ENCODE results near the gene CHST15. TPM values are rescaled to one million over a fixed set of nuclear protein-coding genes. Genes with fewer than 3 reads are reported as not detected.

The CHST15 gene
- total RNA-seq, 1 experiment from 2014 or later, result 26.7 TPM

DNA sequence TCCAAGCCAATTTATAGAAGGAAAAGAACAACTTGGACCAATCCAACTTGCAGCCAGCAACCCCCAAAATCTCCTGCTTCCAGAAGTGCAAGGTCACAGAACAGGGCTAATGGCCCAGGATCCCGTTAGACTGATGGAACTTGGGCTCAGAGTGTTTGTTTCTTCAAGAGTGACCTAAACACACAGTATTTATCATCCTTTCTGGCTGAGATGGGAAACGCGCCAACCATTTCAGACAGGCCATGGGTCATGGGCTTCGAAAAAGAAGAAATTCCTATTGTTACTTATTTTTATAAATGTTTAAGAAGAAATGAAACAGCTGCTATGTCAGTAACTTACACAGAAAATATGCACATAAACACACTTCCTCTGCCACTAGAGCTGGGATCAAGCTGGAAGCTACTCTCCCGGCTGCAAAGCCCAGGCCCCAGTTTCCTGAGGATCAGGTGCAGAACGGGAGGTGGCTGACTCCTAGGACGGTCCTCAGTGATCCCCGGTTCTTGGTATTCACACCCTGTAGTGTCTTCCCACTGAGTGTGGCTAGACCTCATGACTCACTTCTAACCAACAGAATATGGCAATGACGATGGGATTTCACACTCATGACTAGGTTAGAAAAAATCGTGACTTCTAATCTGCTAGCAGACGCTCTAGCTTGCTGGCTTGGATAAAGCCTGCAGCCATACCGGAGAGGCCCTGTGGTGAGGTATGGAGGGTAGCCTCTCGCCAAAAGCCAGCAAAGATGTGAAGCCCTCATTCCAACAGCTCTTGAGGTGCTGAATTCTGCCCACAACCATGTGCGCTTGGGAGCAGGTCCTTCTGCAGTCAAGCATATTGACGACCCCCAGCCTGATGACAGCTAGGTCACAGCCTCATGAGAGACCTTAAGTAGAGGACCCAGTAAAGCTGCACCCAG, 60.2 kb downstream of the CHST15 start:
- no peaks in the 10 kb centered on the region for H3K36me3 ChIP-seq (ENCODE audit: control insufficient read depth, insufficient read depth, low read length)
- intact Hi-C loops (cut with micrococcal nuclease; ENCODE audit: unreplicated experiment), result no loop called here
- DNase-seq, result no peak
- ChIA-PET POLR2A (no interaction called here), CTCF (no interaction called here)
- H3K4me1 ChIP-seq, result peaks cover 4% of the 10 kb centered on the region; the same call in 1 of the 2 replicates
- TF ChIP-seq, protein P1, sequence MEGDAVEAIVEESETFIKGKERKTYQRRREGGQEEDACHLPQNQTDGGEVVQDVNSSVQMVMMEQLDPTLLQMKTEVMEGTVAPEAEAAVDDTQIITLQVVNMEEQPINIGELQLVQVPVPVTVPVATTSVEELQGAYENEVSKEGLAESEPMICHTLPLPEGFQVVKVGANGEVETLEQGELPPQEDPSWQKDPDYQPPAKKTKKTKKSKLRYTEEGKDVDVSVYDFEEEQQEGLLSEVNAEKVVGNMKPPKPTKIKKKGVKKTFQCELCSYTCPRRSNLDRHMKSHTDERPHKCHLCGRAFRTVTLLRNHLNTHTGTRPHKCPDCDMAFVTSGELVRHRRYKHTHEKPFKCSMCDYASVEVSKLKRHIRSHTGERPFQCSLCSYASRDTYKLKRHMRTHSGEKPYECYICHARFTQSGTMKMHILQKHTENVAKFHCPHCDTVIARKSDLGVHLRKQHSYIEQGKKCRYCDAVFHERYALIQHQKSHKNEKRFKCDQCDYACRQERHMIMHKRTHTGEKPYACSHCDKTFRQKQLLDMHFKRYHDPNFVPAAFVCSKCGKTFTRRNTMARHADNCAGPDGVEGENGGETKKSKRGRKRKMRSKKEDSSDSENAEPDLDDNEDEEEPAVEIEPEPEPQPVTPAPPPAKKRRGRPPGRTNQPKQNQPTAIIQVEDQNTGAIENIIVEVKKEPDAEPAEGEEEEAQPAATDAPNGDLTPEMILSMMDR (IDR thresholded peaks at IDR 0.05; ENCODE audit: insufficient read depth in 1 of 2, low read depth in 1 of 2, low read length in 1 of 2, severe bottlenecking in 1 of 2, unreplicated experiment in 1 of 2), result no peak
- BruUV-seq (replicated peaks), result no TSS peak
- Mint-ChIP-seq H3K27me3 (ENCODE audit: insufficient read depth, unreplicated experiment) (peaks cover 2% of the 10 kb centered on the region), H3K27ac (ENCODE audit: unreplicated experiment) (no peak overlapping the region), H3K36me3 (ENCODE audit: insufficient read depth, unreplicated experiment) (peaks cover 4% of the 10 kb centered on the region), H3K4me3 (ENCODE audit: unreplicated experiment) (no peak overlapping the region), H3K9me3 (ENCODE audit: unreplicated experiment) (no peaks in the 10 kb centered on the region), H3K4me1 (ENCODE audit: low read depth, unreplicated experiment) (peaks cover 7% of the 10 kb centered on the region)
- no peaks in the 10 kb centered on the region for H3K27me3 ChIP-seq (replicated peaks; ENCODE audit: control insufficient read depth, insufficient read depth, low read length)
- H3K4me3 ChIP-seq (ENCODE audit: low read depth, low read length), result no peak overlapping the region
- H3K9me3 ChIP-seq, result no peaks in the 10 kb centered on the region

DNA sequence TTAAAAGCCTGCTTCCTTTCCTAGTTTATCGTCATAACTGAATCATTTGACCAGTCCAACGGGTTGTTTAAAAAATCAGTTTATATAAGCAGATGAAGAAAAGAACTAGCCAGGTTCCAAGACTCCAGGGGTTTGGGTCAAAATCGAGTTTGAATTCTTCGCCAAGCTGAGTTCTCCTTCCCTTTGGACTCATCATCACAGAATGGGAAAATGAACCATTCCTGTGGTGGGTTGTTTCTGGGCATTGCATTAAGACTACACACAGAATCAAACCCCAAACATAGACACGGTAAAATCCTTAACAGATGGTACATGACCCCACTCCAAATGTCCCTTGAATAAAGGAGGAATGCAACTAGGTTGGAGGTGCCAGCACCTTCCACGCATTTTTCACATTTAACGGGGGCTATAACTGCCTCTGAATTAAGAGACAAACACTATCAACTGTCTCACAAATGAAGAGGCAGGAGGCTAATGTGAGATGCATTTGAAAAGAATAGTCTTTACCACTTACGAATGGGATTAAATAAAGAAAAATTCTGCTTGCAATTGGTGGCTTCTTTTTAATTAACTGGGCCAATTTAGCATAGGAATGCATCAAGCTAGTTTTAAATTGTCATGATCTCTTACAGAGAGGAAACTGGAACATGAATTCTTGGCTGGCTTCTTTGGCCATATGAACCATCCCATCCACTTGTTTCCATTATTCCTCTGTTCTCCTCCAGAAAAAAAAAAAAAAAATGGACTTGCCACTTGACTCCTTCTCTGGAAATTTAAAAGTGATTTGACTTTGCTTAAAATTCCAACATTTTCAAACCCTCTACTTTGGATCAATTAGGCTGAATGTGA, 61.1 kb downstream of the CHST15 start:
- DNase-seq, result no peak
- H3K4me1 ChIP-seq, result peaks cover 4% of the 10 kb centered on the region; the same call in 1 of the 2 replicates
- H3K27ac Mint-ChIP-seq (ENCODE audit: unreplicated experiment), result no peak overlapping the region
- peaks cover 2% of the 10 kb centered on the region for H3K27me3 Mint-ChIP-seq (ENCODE audit: insufficient read depth, unreplicated experiment)
- ChIA-PET CTCF (no interaction called here), POLR2A (no interaction called here)
- no peak overlapping the region for H3K4me3 ChIP-seq (ENCODE audit: low read depth, low read length)
- H3K27me3 ChIP-seq (replicated peaks; ENCODE audit: control insufficient read depth, insufficient read depth, low read length), result no peaks in the 10 kb centered on the region
- no peaks in the 10 kb centered on the region for H3K9me3 ChIP-seq
- TF ChIP-seq, protein P1 (IDR thresholded peaks at IDR 0.05; ENCODE audit: insufficient read depth in 1 of 2, low read depth in 1 of 2, low read length in 1 of 2, severe bottlenecking in 1 of 2, unreplicated experiment in 1 of 2), result no peak
- BruUV-seq (replicated peaks), result no TSS peak
- peaks cover 4% of the 10 kb centered on the region for H3K36me3 Mint-ChIP-seq (ENCODE audit: insufficient read depth, unreplicated experiment)
- no peaks in the 10 kb centered on the region for H3K36me3 ChIP-seq (ENCODE audit: control insufficient read depth, insufficient read depth, low read length)
- H3K4me1 Mint-ChIP-seq (ENCODE audit: low read depth, unreplicated experiment), result peaks cover 7% of the 10 kb centered on the region
- intact Hi-C loops (cut with micrococcal nuclease; ENCODE audit: unreplicated experiment), result no loop called here
- H3K9me3 Mint-ChIP-seq (ENCODE audit: unreplicated experiment), result no peaks in the 10 kb centered on the region
- no peak overlapping the region for H3K4me3 Mint-ChIP-seq (ENCODE audit: unreplicated experiment)

DNA sequence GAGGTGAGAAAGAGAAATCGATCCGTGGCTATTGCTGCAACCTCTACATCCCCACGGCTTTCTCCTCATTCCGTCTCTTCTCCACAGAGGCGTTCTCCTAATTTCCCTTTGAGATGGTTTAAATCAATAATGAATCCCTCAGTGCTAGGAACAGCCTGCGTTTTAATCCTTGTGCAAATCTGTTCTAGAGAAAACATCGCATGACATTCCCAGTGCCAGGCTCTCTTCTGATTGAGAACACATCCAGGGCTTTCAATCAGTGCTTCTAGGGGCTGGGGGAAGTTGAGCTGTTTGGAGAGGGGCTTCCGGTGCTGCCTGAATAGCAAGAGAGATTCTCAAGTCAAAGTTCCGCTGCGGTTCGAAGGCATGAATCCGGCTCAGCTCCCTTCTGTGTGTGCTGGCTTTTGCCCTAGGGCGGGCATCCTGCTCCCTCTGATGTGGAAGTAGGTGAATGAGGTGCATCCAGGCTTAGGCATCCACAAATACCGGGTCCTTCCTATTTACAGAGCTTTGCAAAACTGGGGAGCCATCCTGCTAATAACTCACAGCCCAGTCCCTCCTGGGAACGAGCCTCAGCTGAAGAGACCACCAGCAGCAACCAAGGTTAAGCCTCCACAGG, 62.8 kb downstream of the CHST15 start:
- peaks cover 3% of the 10 kb centered on the region for H3K4me1 Mint-ChIP-seq (ENCODE audit: low read depth, unreplicated experiment)
- Histone ChIP-seq H3K4me1 (no peaks in the 10 kb centered on the region; the same call in 1 of the 2 replicates), H3K4me3 (ENCODE audit: low read depth, low read length) (no peak overlapping the region), H3K9me3 (no peaks in the 10 kb centered on the region), H3K36me3 (ENCODE audit: control insufficient read depth, insufficient read depth, low read length) (no peaks in the 10 kb centered on the region), H3K27me3 (replicated peaks; ENCODE audit: control insufficient read depth, insufficient read depth, low read length) (no peaks in the 10 kb centered on the region)
- intact Hi-C loops (cut with micrococcal nuclease; ENCODE audit: unreplicated experiment), result no loop called here
- no peaks in the 10 kb centered on the region for H3K9me3 Mint-ChIP-seq (ENCODE audit: unreplicated experiment)
- TF ChIP-seq, protein P1 (IDR thresholded peaks at IDR 0.05; ENCODE audit: insufficient read depth in 1 of 2, low read depth in 1 of 2, low read length in 1 of 2, severe bottlenecking in 1 of 2, unreplicated experiment in 1 of 2), result no peak
- DNase-seq, result no peak
- no peak overlapping the region for H3K4me3 Mint-ChIP-seq (ENCODE audit: unreplicated experiment)
- H3K27ac Mint-ChIP-seq (ENCODE audit: unreplicated experiment), result no peak overlapping the region
- H3K27me3 Mint-ChIP-seq (ENCODE audit: insufficient read depth, unreplicated experiment), result peaks cover 2% of the 10 kb centered on the region
- ChIA-PET CTCF (no interaction called here), POLR2A (no interaction called here)
- no TSS peak for BruUV-seq (replicated peaks)
- H3K36me3 Mint-ChIP-seq (ENCODE audit: insufficient read depth, unreplicated experiment), result peaks cover 4% of the 10 kb centered on the region

Data from Caco-2 (cell line).